ENCODE data around the gene F5. TPM values are rescaled to one million over a fixed set of nuclear protein-coding genes. Genes with fewer than 3 reads are reported as not detected.
"Not testable (repeated sequence)": the region's sequence is repeated elsewhere in the genome, so short reads cannot be mapped to it uniquely, and the experiment has no call there.

The F5 gene
- total RNA-seq, 1 donor from 2014 or later: 51.3 TPM

DNA sequence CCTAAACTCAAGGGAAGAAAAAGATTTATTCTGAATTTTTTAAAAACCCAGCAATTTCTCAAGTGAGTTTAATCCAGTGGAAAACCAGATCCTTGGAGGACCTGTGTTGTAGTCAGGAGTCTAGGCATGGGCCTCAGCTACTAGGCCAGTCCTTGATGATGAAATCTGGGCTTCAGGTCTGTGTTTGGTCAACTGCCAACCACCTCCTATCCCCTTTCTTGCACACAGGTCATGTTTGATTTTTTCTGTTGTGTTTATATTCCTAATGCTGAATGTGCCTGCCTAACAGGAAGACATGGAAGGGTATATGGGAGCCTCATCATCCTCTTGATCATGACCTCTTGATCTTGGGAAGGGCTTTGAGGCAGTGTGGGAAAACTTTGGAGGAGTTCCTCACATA lies 62.4 kb downstream of the F5 start:
- DNase-seq: no peak
- Mint-ChIP-seq H3K27me3 (no peaks in the 10 kb centered on the region), H3K4me1 (peaks cover 5% of the 10 kb centered on the region), H3K36me3 (ENCODE audit: low read depth) (peaks cover 72% of the 10 kb centered on the region), H3K4me3 (no peak overlapping the region), H3K27ac (no peak overlapping the region), H3K9me3 (no peaks in the 10 kb centered on the region)
- intact Hi-C loops (cut with micrococcal nuclease): no loop called here

GRCh38 chr1:169521226-169521625 lies 65.1 kb downstream of the F5 start:
- no peaks in the 10 kb centered on the region for H3K9me3 Mint-ChIP-seq
- no peak overlapping the region for H3K4me3 Mint-ChIP-seq
- H3K36me3 Mint-ChIP-seq (ENCODE audit: low read depth): peaks cover 70% of the 10 kb centered on the region
- H3K27ac Mint-ChIP-seq: no peak overlapping the region
- H3K4me1 Mint-ChIP-seq: no peaks in the 10 kb centered on the region
- intact Hi-C loops (cut with micrococcal nuclease): no loop called here
- no peaks in the 10 kb centered on the region for H3K27me3 Mint-ChIP-seq
- no peak for DNase-seq

DNA sequence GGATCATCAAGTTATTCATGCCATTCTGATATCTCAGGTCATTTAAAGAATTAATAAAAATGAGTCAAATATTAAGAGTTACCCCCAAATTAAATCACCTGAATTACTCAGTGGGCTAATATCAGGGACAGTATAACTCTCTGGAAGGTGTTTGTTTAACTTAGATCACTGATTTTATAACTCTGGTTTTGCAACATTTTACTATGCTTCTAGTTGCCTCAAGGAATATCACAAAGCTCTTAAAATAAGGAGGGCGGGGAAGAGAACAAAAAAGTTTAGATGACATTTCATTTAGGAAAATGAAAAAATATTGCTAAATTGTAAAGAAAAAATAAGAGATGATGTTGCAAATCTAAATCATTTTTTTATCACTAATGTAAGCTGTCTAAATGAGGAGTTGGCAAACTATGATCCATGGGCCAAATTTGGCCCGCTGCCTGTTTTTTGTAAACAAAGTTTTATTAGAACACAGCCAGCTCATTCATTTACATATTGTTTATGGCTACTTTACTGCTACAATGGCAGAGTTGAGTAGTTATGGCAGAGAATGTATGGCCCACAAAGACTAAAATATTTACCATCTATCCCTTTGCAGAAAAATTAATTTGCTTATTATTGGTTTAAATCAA lies 68.6 kb downstream of the F5 start:
- Mint-ChIP-seq H3K36me3 (ENCODE audit: low read depth) (peaks cover 79% of the 10 kb centered on the region), H3K4me1 (no peaks in the 10 kb centered on the region), H3K27ac (no peak overlapping the region), H3K27me3 (no peaks in the 10 kb centered on the region), H3K4me3 (no peak overlapping the region), H3K9me3 (no peaks in the 10 kb centered on the region)
- DNase-seq: no peak
- intact Hi-C loops (cut with micrococcal nuclease): no loop called here

GRCh38 chr1:169515641-169516040 lies 70.6 kb downstream of the F5 start:
- H3K36me3 Mint-ChIP-seq (ENCODE audit: low read depth): peaks cover 77% of the 10 kb centered on the region
- DNase-seq: no peak
- H3K27ac Mint-ChIP-seq: no peak overlapping the region
- peaks cover 4% of the 10 kb centered on the region for H3K4me1 Mint-ChIP-seq
- no peaks in the 10 kb centered on the region for H3K9me3 Mint-ChIP-seq
- no peaks in the 10 kb centered on the region for H3K27me3 Mint-ChIP-seq
- no peak overlapping the region for H3K4me3 Mint-ChIP-seq
- intact Hi-C loops (cut with micrococcal nuclease): no loop called here

- intact Hi-C loops (cut with micrococcal nuclease): no loop called here
- no peaks in the 10 kb centered on the region for H3K27me3 Mint-ChIP-seq
- no peaks in the 10 kb centered on the region for H3K9me3 Mint-ChIP-seq
- no peak overlapping the region for H3K4me3 Mint-ChIP-seq
- peak overlapping the region; percentile 13 for H3K27ac Mint-ChIP-seq
- H3K4me1 Mint-ChIP-seq: peaks cover 5% of the 10 kb centered on the region
- no peak for DNase-seq
- H3K36me3 Mint-ChIP-seq (ENCODE audit: low read depth): peaks cover 72% of the 10 kb centered on the region
Observed at GRCh38 chr1:169514566-169515270, 71.6 kb downstream of the F5 start.

DNA sequence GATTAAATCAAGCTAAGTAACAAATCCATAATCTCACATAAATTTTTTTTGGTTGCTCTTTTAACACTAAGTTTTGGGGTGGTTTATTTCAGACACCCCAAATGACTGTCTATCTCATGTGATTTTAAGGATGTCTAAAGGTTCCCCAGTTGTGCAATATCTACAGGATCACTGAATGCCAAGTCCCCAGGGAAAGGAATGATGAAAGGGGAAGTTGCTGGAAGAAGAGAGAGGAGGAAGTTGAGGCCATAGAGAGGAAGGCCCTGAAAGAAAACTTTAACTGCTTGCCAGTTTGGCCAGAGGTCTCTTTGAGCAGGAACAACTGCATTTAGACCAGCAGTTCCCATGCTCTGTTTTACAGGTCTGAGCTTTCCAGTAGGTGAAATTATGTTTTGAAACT lies 73.1 kb downstream of the F5 start:
- H3K9me3 Mint-ChIP-seq: peaks cover 3% of the 10 kb centered on the region
- H3K36me3 Mint-ChIP-seq (ENCODE audit: low read depth): peaks cover 68% of the 10 kb centered on the region
- no peaks in the 10 kb centered on the region for H3K27me3 Mint-ChIP-seq
- intact Hi-C loops (cut with micrococcal nuclease): no loop called here
- no peak for DNase-seq
- H3K4me1 Mint-ChIP-seq: peaks cover 13% of the 10 kb centered on the region
- no peak overlapping the region for H3K27ac Mint-ChIP-seq
- no peak overlapping the region for H3K4me3 Mint-ChIP-seq

DNA sequence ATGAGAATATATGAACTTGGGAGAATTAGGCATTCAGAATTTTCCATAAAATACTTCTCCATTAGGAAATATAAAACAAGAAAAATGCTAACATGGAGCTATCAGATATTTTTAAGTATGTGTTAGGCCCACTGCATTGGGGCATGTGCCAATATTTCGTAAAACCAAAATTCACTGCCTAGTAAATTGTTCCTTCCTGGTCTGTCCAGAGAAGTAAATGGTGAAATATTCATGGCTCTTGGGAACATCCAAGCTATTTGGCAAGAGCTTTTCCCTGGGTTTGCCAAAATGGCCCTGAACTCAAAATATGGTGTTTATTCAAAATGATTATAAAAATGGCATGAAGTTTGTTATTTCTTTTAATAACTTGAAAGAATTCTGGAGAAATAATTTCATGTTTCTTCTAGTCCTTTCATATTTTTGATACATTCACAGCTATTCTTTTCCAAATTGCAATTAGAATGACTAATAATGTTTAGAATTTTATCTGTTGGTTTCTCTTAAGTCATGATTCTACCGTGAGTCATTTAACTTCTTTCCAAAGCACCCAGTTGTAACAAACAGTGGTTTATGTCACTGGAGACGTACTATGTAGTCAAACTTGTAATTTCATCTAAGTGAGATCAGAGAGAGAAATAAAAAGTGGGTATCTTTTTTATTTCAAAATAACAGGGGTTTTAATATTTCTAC lies 74.8 kb downstream of the F5 start:
- Mint-ChIP-seq H3K4me3 (no peak overlapping the region), H3K36me3 (ENCODE audit: low read depth) (peaks cover 54% of the 10 kb centered on the region), H3K9me3 (peaks cover 3% of the 10 kb centered on the region), H3K27ac (no peak overlapping the region), H3K4me1 (peaks cover 13% of the 10 kb centered on the region), H3K27me3 (no peaks in the 10 kb centered on the region)
- intact Hi-C loops (cut with micrococcal nuclease): loop anchor here (2.0 kb wide), 1 partner anchor 19 kb away; no protein-coding TSS in a partner anchor
- DNase-seq: no peak

GRCh38 chr1:169510060-169510459 lies 76.2 kb downstream of the F5 start:
- no peak for DNase-seq
- H3K9me3 Mint-ChIP-seq: peaks cover 10% of the 10 kb centered on the region
- H3K27me3 Mint-ChIP-seq: no peaks in the 10 kb centered on the region
- peaks cover 46% of the 10 kb centered on the region for H3K36me3 Mint-ChIP-seq (ENCODE audit: low read depth)
- intact Hi-C loops (cut with micrococcal nuclease): loop anchor here (2.0 kb wide), 1 partner anchor 17 kb away; no protein-coding TSS in a partner anchor
- H3K4me1 Mint-ChIP-seq: peaks cover 13% of the 10 kb centered on the region
- no peak overlapping the region for H3K27ac Mint-ChIP-seq
- H3K4me3 Mint-ChIP-seq: no peak overlapping the region

GRCh38 chr1:169509354-169509753 lies 76.9 kb downstream of the F5 start:
- Mint-ChIP-seq H3K9me3 (peaks cover 10% of the 10 kb centered on the region), H3K4me1 (peaks cover 13% of the 10 kb centered on the region), H3K36me3 (ENCODE audit: low read depth) (peaks cover 42% of the 10 kb centered on the region), H3K27ac (no peak overlapping the region), H3K27me3 (no peaks in the 10 kb centered on the region), H3K4me3 (no peak overlapping the region)
- intact Hi-C loops (cut with micrococcal nuclease): no loop called here
- DNase-seq: no peak

DNA sequence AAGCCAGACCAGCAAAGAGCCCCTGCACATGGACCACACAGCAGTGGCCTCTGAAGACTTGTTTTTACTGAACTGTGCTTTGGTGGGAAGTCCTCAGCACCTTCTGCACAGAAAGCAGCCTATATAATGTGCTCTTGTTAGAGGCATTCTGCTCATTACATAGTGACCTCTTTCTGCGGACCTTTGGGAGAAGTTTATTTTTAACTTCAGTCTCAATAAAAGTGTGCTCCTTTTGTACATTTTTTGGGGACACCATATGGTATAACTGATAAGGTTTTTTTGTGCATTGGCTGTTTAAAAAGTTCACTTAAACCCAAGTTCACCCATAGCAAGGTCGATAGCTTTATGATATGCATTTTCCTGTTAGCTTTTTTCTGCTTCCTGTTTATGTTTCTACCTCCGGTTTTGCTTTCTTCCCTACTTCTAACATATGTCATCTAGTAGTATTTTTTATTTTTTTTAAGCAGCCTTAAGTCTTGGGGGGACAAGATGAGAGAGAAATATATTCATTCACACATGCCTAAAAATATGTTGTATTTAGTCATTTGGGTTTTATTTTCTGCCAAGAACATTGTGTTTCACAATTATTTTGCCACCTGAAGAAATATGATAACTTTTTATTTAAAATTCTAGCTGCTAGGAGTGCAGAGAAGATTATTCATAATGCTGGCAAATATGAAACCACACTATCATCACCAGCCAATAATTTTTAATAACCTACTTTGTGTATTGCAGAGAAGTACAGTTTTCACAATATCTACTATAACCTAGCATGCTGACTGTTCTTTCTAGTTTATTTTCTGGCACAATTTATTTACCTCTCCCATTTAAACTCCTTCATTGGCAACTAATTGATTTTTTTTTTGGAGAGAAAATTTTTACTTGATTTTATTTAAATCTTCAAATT lies 77.6 kb downstream of the F5 start:
- H3K27ac Mint-ChIP-seq: peak overlapping the region; percentile 60
- H3K4me1 Mint-ChIP-seq: peaks cover 13% of the 10 kb centered on the region
- H3K4me3 Mint-ChIP-seq: peak overlapping the region; percentile 54
- no peaks in the 10 kb centered on the region for H3K27me3 Mint-ChIP-seq
- intact Hi-C loops (cut with micrococcal nuclease): no loop called here
- H3K9me3 Mint-ChIP-seq: peaks cover 10% of the 10 kb centered on the region
- no peak for DNase-seq
- peaks cover 41% of the 10 kb centered on the region for H3K36me3 Mint-ChIP-seq (ENCODE audit: low read depth)

DNA sequence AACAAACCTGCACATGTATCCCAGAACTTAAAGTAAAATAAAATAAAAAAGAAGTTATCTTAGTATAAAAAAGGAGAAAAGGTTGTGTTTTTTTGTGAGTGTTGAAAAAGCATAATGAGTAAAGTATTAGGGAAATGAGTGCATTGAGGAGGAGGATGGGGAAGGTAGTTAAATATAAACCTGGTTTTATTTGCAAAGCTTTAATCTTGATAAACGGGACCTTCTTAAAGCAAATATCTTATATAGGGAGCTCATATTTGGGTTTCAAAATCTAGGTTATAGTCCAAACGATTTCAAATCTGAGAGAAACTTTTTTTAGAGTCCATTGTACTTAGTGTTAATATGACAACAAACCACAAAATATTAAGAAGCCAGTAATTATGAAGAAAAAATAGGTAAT lies 78.9 kb downstream of the F5 start:
- peaks cover 13% of the 10 kb centered on the region for H3K4me1 Mint-ChIP-seq
- peaks cover 10% of the 10 kb centered on the region for H3K9me3 Mint-ChIP-seq
- peaks cover 33% of the 10 kb centered on the region for H3K36me3 Mint-ChIP-seq (ENCODE audit: low read depth)
- intact Hi-C loops (cut with micrococcal nuclease): no loop called here
- DNase-seq: no peak
- no peak overlapping the region for H3K4me3 Mint-ChIP-seq
- H3K27ac Mint-ChIP-seq: no peak overlapping the region
- no peaks in the 10 kb centered on the region for H3K27me3 Mint-ChIP-seq

DNA sequence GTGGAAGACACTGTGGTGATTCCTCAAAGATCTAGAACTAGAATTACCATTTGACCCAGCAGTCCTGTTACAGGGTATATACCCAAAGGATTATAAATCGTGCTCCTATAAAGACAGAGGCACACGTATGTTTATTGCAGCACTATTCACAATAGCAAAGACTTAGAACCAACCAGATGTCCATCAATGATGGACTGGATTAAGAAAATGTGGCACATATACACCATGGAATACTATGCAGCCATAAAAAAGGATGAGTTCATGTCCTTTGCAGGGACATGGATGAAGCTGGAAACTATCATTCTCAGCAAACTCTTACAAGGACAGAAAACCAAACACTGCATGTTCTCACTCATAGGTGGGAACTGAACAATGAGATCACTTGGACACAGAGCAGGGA lies 82.7 kb downstream of the F5 start:
- DNase-seq; H3K4me1 Mint-ChIP-seq; H3K9me3 Mint-ChIP-seq; H3K27me3 Mint-ChIP-seq; intact Hi-C loops (cut with micrococcal nuclease); H3K4me3 Mint-ChIP-seq; H3K27ac Mint-ChIP-seq: not testable (repeated sequence)
- peaks cover 29% of the 10 kb centered on the region for H3K36me3 Mint-ChIP-seq (ENCODE audit: low read depth)

DNA sequence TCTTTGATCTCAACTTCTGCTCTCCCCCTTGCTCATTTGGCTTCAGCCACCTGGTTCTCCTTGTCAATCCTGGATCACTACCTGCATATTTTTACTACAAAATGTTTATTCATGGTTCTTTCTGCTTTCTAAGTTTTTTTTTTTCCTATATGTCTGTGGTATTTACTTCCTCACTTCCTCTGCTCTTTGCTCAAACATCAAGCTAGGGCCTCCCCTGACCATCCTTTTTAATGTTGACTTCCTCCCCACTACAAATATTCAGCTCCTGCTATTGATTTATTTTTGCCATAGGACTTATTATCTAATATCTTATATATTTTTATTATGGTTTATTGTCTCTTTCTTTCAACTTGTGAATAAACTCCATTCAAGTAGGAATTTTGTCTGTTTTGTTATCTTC lies 86.5 kb downstream of the F5 start:
- Mint-ChIP-seq H3K27ac (no peak overlapping the region), H3K36me3 (ENCODE audit: low read depth) (peaks cover 29% of the 10 kb centered on the region), H3K4me3 (no peak overlapping the region), H3K27me3 (no peaks in the 10 kb centered on the region), H3K9me3 (peaks cover 11% of the 10 kb centered on the region), H3K4me1 (peaks cover 13% of the 10 kb centered on the region)
- DNase-seq: no peak
- intact Hi-C loops (cut with micrococcal nuclease): no loop called here

Data from activated CD4-positive, alpha-beta T cell treated with anti-CD3 and anti-CD28 coated beads, Interleukin-2, amount 10 ng/mL, durations not matched to agents 24 days and 14 days (primary cell).